Sigmoid colon (tissue), 7 donors: Measurements from ENCODE around the gene FABP7. TPM values are rescaled to one million over a fixed set of nuclear protein-coding genes. Genes with fewer than 3 reads are reported as not detected.

Experiments
- DNase-seq: peaks from one replicate; pipeline ENCODE4 v3.0.0-alpha.2; 2019
- H3K27ac ChIP-seq, 4 donors: fragments of 200-600 bp; sonication (generic); one replicate each; pipeline ENCODE4 v1.5.1; 2016 to 2019; ENCODE audit warnings: mild to moderate bottlenecking in 1 of 4
- H3K27me3 ChIP-seq, 3 donors: fragments of 200-600 bp; sonication (generic); one replicate each; pipeline ENCODE4 v1.5.1; 2019; ENCODE audit warnings: mild to moderate bottlenecking in 1 of 3
- H3K36me3 ChIP-seq, 4 donors: fragments of 200-600 bp; sonication (generic); one replicate each; pipeline ENCODE4 v1.5.1; 2016 to 2019
- H3K4me1 ChIP-seq, 4 donors: fragments of 200-600 bp; sonication (generic); one replicate each; pipeline ENCODE4 v1.5.1; 2017 to 2019
- H3K4me3 ChIP-seq, 4 donors: fragments of 200-600 bp; sonication (generic); one replicate each; pipeline ENCODE4 v1.5.1; 2017 to 2019; ENCODE audit warnings: mild to moderate bottlenecking in 2 of 4, moderate library complexity in 1 of 4
- H3K9me3 ChIP-seq, 4 donors: fragments of 200-600 bp in 3 of 4; sonication (generic) in 3 of 4; one replicate each; pipeline versions ENCODE4 v1.5.1 to v1.6.1; 2013 to 2019
- EP300 ChIP-seq, 4 donors: sonication (generic); formaldehyde crosslinking; IDR thresholded peaks; one replicate each; pipeline ENCODE4 v1.6.1; 2017; ENCODE audit warnings: antibody characterized with exemption in 4 of 4
- POLR2A ChIP-seq, 2 donors: fragments of 450-650 bp; IDR thresholded peaks; one replicate each; pipeline ENCODE4 v1.6.1; 2016; ENCODE audit warnings: antibody characterized with exemption in 2 of 2, mild to moderate bottlenecking in 2 of 2, moderate library complexity in 2 of 2
- POLR2AphosphoS5 ChIP-seq, 4 donors: sonication (generic); formaldehyde crosslinking; IDR thresholded peaks; one replicate each; pipeline ENCODE4 v1.6.1; 2017; ENCODE audit warnings: antibody characterized with exemption in 4 of 4
- WGBS, 2 donors: extraction: QIAGEN DNeasy Blood & Tissue Kit; methylation state at CpG; one replicate each; pipeline ENCODE4 v1.1.7; 2013; 5-methylcytosine and 5-hydroxymethylcytosine counted together
- intact Hi-C: fragments of 100-400 bp; cut with DNase I; formaldehyde crosslinking; loops from one replicate; pipeline ENCODE4 v1.15.1; 2023
- polyA plus RNA-seq, 3 donors: library from polyadenylated mRNA; stranded (reverse); fragments of 200-250 nt; gene quantifications; one replicate each; pipeline ENCODE4 v1.2.3, GENCODE V29; 2013
- total RNA-seq, 4 donors: library from RNA; depleted of rRNA; stranded (reverse); fragments of >200 nt; gene quantifications; one replicate each; pipeline ENCODE4 v1.1.0, GENCODE V29; 2016
- TF ChIP-seq, protein P1 (sequence below), 4 experiments: fragments of 450-650 bp in 3 of 4; fragments of 200-600 bp in 1 of 4; IDR thresholded peaks; one replicate each; pipeline ENCODE4 v1.5.1; 2016 to 2019; ENCODE audit warnings: antibody characterized with exemption in 4 of 4, mild to moderate bottlenecking in 3 of 4, moderate library complexity in 2 of 4
- donor health status: healthy with polysubstance abuse.
- donor health status: Bipolar disorder and iron deficiency.
- donor health status: healthy.

The FABP7 gene
- total and polyA plus RNA-seq, 7 donors, result not detected

DNA sequence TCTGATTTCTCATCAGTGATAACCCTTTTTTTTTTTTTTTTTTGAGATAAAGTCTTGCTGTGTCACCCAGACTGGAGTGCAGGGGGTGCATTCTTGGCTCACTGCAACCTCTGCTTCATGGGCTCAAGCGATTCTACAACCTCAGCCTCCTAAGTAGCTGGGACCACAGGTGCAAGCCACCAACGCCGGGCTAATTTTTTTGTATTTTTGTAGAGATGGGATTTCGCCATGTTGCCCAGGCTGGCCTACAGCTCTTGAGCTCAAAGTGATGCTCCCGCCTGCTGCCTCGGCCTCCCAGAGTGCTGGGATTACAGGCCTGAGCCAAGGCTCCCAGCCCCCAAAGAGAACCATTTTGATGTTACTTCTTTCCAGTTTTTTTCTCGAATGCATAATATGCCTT is 2.2 kb downstream of the FABP7 start:
- no peaks in the 10 kb centered on the region for H3K27me3 ChIP-seq
- no peaks in the 10 kb centered on the region for H3K4me1 ChIP-seq
- WGBS, 2 donors, result 96 to 97% methylated on average over 7 of the region's 7 CpGs
- no peaks in the 10 kb centered on the region for H3K9me3 ChIP-seq
- intact Hi-C loops, result no loop called here
- no peak for DNase-seq
- H3K36me3 ChIP-seq, result no peaks in the 10 kb centered on the region
- no peak for TF ChIP-seq POLR2A (IDR thresholded peaks at IDR 0.05)
- no peak for TF ChIP-seq EP300 (IDR thresholded peaks at IDR 0.05)
- TF ChIP-seq, protein P1, sequence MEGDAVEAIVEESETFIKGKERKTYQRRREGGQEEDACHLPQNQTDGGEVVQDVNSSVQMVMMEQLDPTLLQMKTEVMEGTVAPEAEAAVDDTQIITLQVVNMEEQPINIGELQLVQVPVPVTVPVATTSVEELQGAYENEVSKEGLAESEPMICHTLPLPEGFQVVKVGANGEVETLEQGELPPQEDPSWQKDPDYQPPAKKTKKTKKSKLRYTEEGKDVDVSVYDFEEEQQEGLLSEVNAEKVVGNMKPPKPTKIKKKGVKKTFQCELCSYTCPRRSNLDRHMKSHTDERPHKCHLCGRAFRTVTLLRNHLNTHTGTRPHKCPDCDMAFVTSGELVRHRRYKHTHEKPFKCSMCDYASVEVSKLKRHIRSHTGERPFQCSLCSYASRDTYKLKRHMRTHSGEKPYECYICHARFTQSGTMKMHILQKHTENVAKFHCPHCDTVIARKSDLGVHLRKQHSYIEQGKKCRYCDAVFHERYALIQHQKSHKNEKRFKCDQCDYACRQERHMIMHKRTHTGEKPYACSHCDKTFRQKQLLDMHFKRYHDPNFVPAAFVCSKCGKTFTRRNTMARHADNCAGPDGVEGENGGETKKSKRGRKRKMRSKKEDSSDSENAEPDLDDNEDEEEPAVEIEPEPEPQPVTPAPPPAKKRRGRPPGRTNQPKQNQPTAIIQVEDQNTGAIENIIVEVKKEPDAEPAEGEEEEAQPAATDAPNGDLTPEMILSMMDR (IDR thresholded peaks at IDR 0.05), result no peak
- no peak for TF ChIP-seq POLR2AphosphoS5 (IDR thresholded peaks at IDR 0.05)
- no peak overlapping the region for H3K4me3 ChIP-seq
- H3K27ac ChIP-seq, result no peak overlapping the region

DNA sequence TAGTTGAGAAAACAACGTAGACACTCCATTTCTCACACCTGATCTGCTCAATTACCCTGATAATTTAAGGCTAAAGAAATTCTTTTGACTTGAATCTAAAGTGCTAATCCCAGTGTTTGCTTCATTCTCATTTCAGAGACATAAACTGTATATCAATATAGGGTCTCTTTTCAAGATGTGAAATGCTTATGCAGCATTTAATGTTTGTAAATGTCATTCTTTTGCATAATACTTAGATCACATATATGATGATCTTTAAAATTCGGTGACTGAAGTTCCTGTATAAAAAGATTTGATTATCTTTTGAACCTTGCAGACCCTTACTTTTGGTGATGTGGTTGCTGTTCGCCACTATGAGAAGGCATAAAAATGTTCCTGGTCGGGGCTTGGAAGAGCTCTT is 3.9 kb downstream of the FABP7 start:
- 84 to 88% methylated on average over 4 of the region's 4 CpGs for WGBS, 2 donors
- Histone ChIP-seq H3K9me3 (no peaks in the 10 kb centered on the region), H3K36me3 (no peaks in the 10 kb centered on the region), H3K27ac (no peak overlapping the region), H3K27me3 (no peaks in the 10 kb centered on the region), H3K4me3 (no peak overlapping the region), H3K4me1 (peaks cover 0 to 8% (median 3%) of the 10 kb centered on the region in 4 donors)
- no peak for DNase-seq
- intact Hi-C loops, result no loop called here
- no peak for TF ChIP-seq POLR2AphosphoS5 (IDR thresholded peaks at IDR 0.05)
- TF ChIP-seq, protein P1 (IDR thresholded peaks at IDR 0.05), result no peak

DNA sequence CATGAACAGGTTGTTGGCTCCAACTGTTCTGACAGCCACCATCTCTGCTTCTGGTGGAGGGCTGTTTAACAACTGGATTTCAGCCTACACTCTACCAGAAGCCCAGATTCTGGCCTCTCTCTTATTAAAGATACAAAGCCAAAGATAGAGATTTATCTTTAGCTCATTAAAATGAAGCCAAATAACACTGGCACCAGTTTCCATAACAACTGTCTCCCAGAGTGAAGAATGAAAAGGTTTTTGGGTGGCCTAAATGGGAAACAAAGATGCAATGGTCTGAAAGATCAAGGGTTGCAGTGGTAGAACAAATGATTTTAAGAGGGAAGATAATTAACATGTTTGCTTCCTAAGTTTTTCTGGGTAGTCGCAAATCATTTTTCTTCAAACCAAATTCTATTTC is 6.4 kb downstream of the FABP7 start:
- no peak for DNase-seq
- intact Hi-C loops, result loop anchor here (5.0 kb wide), 1 partner anchor 44 kb away; no protein-coding TSS in a partner anchor
- TF ChIP-seq EP300 (IDR thresholded peaks at IDR 0.05) (no peak), POLR2AphosphoS5 (IDR thresholded peaks at IDR 0.05) (no peak), POLR2A (IDR thresholded peaks at IDR 0.05) (no peak)
- TF ChIP-seq, protein P1 (IDR thresholded peaks at IDR 0.05), result no peak
- Histone ChIP-seq H3K27me3 (no peaks in the 10 kb centered on the region), H3K4me3 (no peak overlapping the region), H3K4me1 (peaks cover 0 to 22% (median 16%) of the 10 kb centered on the region in 4 donors), H3K36me3 (no peaks in the 10 kb centered on the region), H3K9me3 (no peaks in the 10 kb centered on the region), H3K27ac (no peak overlapping the region)
- WGBS, 2 donors, result 98% methylated on average over 1 of the region's 1 CpG

DNA sequence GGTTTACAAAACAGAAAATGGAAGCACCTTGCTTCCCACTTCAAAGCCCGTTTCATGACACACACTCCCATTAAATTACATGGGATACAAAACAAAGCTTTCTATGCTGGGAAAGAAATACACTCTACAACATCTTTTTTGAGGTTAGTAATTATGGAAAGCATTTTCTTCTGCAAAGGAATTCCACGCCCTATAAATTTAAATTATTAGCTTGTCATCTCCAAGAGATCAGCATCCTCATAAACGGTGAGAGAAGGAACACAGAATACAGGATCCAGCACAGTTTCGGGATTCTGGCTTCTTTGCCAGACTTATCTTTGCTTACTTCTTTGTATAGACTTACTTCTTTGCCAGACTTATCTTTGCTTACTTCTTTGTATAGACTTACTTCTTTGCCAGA is 8.2 kb downstream of the FABP7 start:
- no peaks in the 10 kb centered on the region for H3K27me3 ChIP-seq
- H3K4me3 ChIP-seq, result no peak overlapping the region
- intact Hi-C loops, result loop anchor here (5.0 kb wide), 1 partner anchor 45 kb away; no protein-coding TSS in a partner anchor
- no peak for DNase-seq
- peaks cover 0 to 24% (median 17%) of the 10 kb centered on the region in 4 donors for H3K4me1 ChIP-seq
- 89% methylated on average over 4 of the region's 4 CpGs for WGBS, 2 donors
- TF ChIP-seq POLR2A (IDR thresholded peaks at IDR 0.05) (no peak), POLR2AphosphoS5 (IDR thresholded peaks at IDR 0.05) (no peak), EP300 (IDR thresholded peaks at IDR 0.05) (no peak)
- TF ChIP-seq, protein P1 (IDR thresholded peaks at IDR 0.05), result no peak
- H3K9me3 ChIP-seq, result no peaks in the 10 kb centered on the region
- no peaks in the 10 kb centered on the region for H3K36me3 ChIP-seq
- H3K27ac ChIP-seq, result peak overlapping the region in 1 of 4 donors; percentile 12

DNA sequence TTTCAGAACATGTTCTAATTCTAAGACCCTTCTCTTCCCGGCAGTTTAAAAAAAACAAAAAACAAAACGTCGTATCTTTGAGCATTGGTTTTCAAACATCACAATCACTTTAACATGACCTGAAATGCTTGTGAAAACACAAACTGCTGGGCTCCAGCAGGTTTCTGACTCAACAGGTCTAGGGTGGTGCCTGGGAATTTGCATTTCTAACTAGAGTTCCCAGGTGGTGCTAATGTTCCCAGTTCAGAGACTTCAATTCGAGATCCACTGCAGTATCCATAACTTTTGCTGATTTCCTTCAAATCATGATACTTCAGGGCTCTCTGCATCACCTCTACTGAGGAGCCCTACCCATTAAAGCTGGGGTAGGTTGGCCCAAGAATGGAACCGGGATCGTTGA is 8.7 kb downstream of the FABP7 start:
- H3K4me1 ChIP-seq, result peaks cover 0 to 24% (median 17%) of the 10 kb centered on the region in 4 donors
- H3K27me3 ChIP-seq, result no peaks in the 10 kb centered on the region
- intact Hi-C loops, result loop anchor here (5.0 kb wide), 1 partner anchor 46 kb away; no protein-coding TSS in a partner anchor
- no peak for DNase-seq
- peak overlapping the region in 1 of 4 donors; percentile 80 for H3K4me3 ChIP-seq
- no peaks in the 10 kb centered on the region for H3K36me3 ChIP-seq
- peak overlapping the region; percentile 92 to 98 (median 94) for H3K27ac ChIP-seq
- 46 to 55% methylated on average over 6 of the region's 6 CpGs for WGBS, 2 donors
- H3K9me3 ChIP-seq, result no peaks in the 10 kb centered on the region
- TF ChIP-seq, protein P1 (IDR thresholded peaks at IDR 0.05), result no peak
- TF ChIP-seq POLR2AphosphoS5 (IDR thresholded peaks at IDR 0.05) (no peak), POLR2A (IDR thresholded peaks at IDR 0.05) (no peak), EP300 (IDR thresholded peaks at IDR 0.05) (no peak)
